IMR-90 (cell line): ENCODE measurements around the gene FAM163B.

ENCODE experiments used
- CHD1 ChIP-seq: IDR thresholded peaks from 2 replicates; pipeline ENCODE4 v1.6.1; 2012; ENCODE audit warnings: low read depth, low read length, improper control_type of control experiment
- CTCF ChIP-seq: conservative IDR thresholded peaks from 2 replicates; pipeline ENCODE4 v1.5.1; 2012; ENCODE audit warnings: mild to moderate bottlenecking, low read depth, low read length, improper control_type of control experiment
- FOS ChIP-seq: fragments of 150-350 bp; IDR thresholded peaks from 2 replicates; pipeline ENCODE4 v1.6.1; 2016; ENCODE audit warnings: low read depth, low read length
- MAZ ChIP-seq: IDR thresholded peaks from 2 replicates; pipeline ENCODE4 v1.6.1; 2012; ENCODE audit warnings: low read depth, mild to moderate bottlenecking, low read length, improper control_type of control experiment, moderate library complexity, borderline replicate concordance
- MXI1 ChIP-seq: IDR thresholded peaks from 2 replicates; pipeline ENCODE4 v1.6.1; 2012; ENCODE audit warnings: low read depth, mild to moderate bottlenecking, low read length, moderate library complexity, borderline replicate concordance
- POLR2A ChIP-seq: IDR thresholded peaks from 2 replicates; pipeline ENCODE4 v1.6.1; 2012; ENCODE audit warnings: mild to moderate bottlenecking, low read depth, low read length
- RAD21 ChIP-seq: IDR thresholded peaks from 2 replicates; pipeline ENCODE4 v1.6.1; 2012; ENCODE audit warnings: low read length, improper control_type of control experiment
- RFX5 ChIP-seq: IDR thresholded peaks from 2 replicates; pipeline ENCODE4 v1.8.0; 2012; ENCODE audit warnings: low read depth, mild to moderate bottlenecking, low read length, moderate library complexity
- SMC3 ChIP-seq: fragments of 150-350 bp; IDR thresholded peaks from 2 replicates; pipeline ENCODE4 v1.6.1; 2016; ENCODE audit warnings: low read depth, mild to moderate bottlenecking, antibody characterized with exemption, low read length, moderate library complexity
- USF2 ChIP-seq: fragments of 150-350 bp; IDR thresholded peaks from 2 replicates; pipeline ENCODE4 v1.6.1; 2017; ENCODE audit warnings: mild to moderate bottlenecking, antibody characterized with exemption, low read length, low read depth

- no peak for TF ChIP-seq CTCF
- no peak for TF ChIP-seq RAD21
- TF ChIP-seq MAZ: no peak
- no peak for TF ChIP-seq USF2
- TF ChIP-seq RFX5: no peak
- TF ChIP-seq MXI1: no peak
- TF ChIP-seq FOS: no peak
- TF ChIP-seq POLR2A: no peak
- TF ChIP-seq SMC3: no peak
- no peak for TF ChIP-seq CHD1
These were observed 62.9 kb downstream of the FAM163B start for GRCh38 chr9:133546287-133546680.
